A549 treated with RU486 at 1 μM for 4 hours (cell line): Measurements from ENCODE around the gene USP5. TPM values are rescaled to one million over a fixed set of nuclear protein-coding genes. Genes with fewer than 3 reads are reported as not detected.

Source experiments
- total RNA-seq: library from RNA; stranded (reverse); fragments of 200-300 nt; extraction: Qiagen RNA extraction; gene quantifications from 5 replicates; pipeline ENCODE4 v1.2.3, GENCODE V29; 2022; ENCODE audit warnings: low read depth

Gene USP5
- 74.4 to 95.2 TPM (median 79.1 TPM) in 5 replicates for total RNA-seq

GRCh38 chr12:6851921-6852650, at the start of gene USP5:
USP5 (plus strand) TSS chr12:6852150; CDS start chr12:6852180, 30 bp downstream.

GRCh38 chr12:6821591-6822425, 30.1 kb upstream of the USP5 start, which contains the start of gene GPR162:
GPR162 (plus strand) TSS chr12:6821821; CDS start chr12:6823899, 2,078 bp downstream.

GRCh38 chr12:6827982-6828780, 23.8 kb upstream of the USP5 start, which contains the start of gene P3H3:
P3H3 (plus strand) TSS chr12:6828407; CDS start chr12:6828441, 34 bp downstream.

GRCh38 chr12:6840761-6841515, 11.0 kb upstream of the USP5 start, which contains the start of gene GNB3:
GNB3 (plus strand) TSS chr12:6840925; CDS start chr12:6841288, 363 bp downstream.

GRCh38 chr12:6851153-6851920, 613 bp upstream of the USP5 start, which contains the start of gene CDCA3:
CDCA3 (minus strand) TSS chr12:6851286; CDS start chr12:6850952, 334 bp downstream.

GRCh38 chr12:6867413-6868210, 15.7 kb downstream of the USP5 start, which contains the start of gene TPI1:
TPI1 (plus strand) TSS chr12:6867531; CDS start chr12:6867567, 36 bp downstream.

GRCh38 chr12:6873094-6874014, 21.4 kb downstream of the USP5 start, which contains the start of gene SPSB2:
SPSB2 (minus strand) TSS chr12:6873303; CDS start chr12:6872901, 402 bp downstream.

GRCh38 chr12:6904280-6905276, 52.6 kb downstream of the USP5 start, which contains the start of gene LRRC23:
LRRC23 (plus strand) TSS chr12:6904822; CDS start chr12:6905634, 812 bp downstream.

GRCh38 chr12:6914246-6914946, 62.4 kb downstream of the USP5 start, which contains the start of gene ENO2:
ENO2 (plus strand) TSS chr12:6914580; CDS start chr12:6915833, 1,253 bp downstream.

Other genes starting within 250 kb of the USP5 start
- 63.6 to 81.6 TPM (median 70.1 TPM) in 5 replicates for gene CHD4, start 244.8 kb upstream of the USP5 start, total RNA-seq
- 0.30 to 0.91 TPM (median 0.50 TPM) in 5 replicates for gene LPAR5, start 216.2 kb upstream of the USP5 start, total RNA-seq
- gene ACRBP, start 204.7 kb upstream of the USP5 start, total RNA-seq: 0.21 to 0.39 TPM (median 0.30 TPM) in 4 of 5 replicates, not detected in the other
- gene ING4, start 189.0 kb upstream of the USP5 start, total RNA-seq: 13.4 to 17.6 TPM (median 16.0 TPM) in 5 replicates
- gene ZNF384, start 162.8 kb upstream of the USP5 start, total RNA-seq: 52.6 to 62.9 TPM (median 62.6 TPM) in 5 replicates
- 0.51 to 1.1 TPM (median 0.81 TPM) in 5 replicates for gene PIANP, start 151.3 kb upstream of the USP5 start, total RNA-seq
- gene COPS7A, start 128.1 kb upstream of the USP5 start, total RNA-seq: 45.2 to 57.8 TPM (median 55.4 TPM) in 5 replicates
- gene MLF2, start 99.0 kb upstream of the USP5 start, total RNA-seq: 260 to 330 TPM (median 311 TPM) in 5 replicates
- gene PTMS, start 85.8 kb upstream of the USP5 start, total RNA-seq: 655 to 1,143 TPM (median 965 TPM) in 5 replicates
- 0.69 to 1.6 TPM (median 1.3 TPM) in 5 replicates for gene LAG3, start 79.6 kb upstream of the USP5 start, total RNA-seq
- not detected in 5 replicates for gene CD4, start 62.6 kb upstream of the USP5 start, total RNA-seq
- gene GPR162, start 30.3 kb upstream of the USP5 start, total RNA-seq: 0.22 to 1.1 TPM (median 0.49 TPM) in 5 replicates
- 20.6 to 31.4 TPM (median 26.1 TPM) in 5 replicates for gene P3H3, start 23.7 kb upstream of the USP5 start, total RNA-seq
- 1.0 to 3.0 TPM (median 1.9 TPM) in 5 replicates for gene GNB3, start 11.2 kb upstream of the USP5 start, total RNA-seq
- 77.3 to 87.9 TPM (median 81.9 TPM) in 5 replicates for gene CDCA3, start 864 bp upstream of the USP5 start, total RNA-seq
- gene TPI1, start 15.4 kb downstream of the USP5 start, total RNA-seq: 1,427 to 1,634 TPM (median 1,600 TPM) in 5 replicates
- 15.4 to 25.5 TPM (median 22.8 TPM) in 5 replicates for gene SPSB2, start 21.2 kb downstream of the USP5 start, total RNA-seq
- 16.6 to 19.4 TPM (median 18.2 TPM) in 5 replicates for gene LRRC23, start 52.7 kb downstream of the USP5 start, total RNA-seq
- gene ENO2, start 62.4 kb downstream of the USP5 start, total RNA-seq: 36.1 to 43.9 TPM (median 38.6 TPM) in 5 replicates
- 46.3 to 79.4 TPM (median 70.1 TPM) in 5 replicates for gene ATN1, start 75.8 kb downstream of the USP5 start, total RNA-seq
- not detected in 5 replicates for gene RNU7-1, start 91.7 kb downstream of the USP5 start, total RNA-seq
- 259 to 304 TPM (median 287 TPM) in 5 replicates for gene C12orf57, start 91.9 kb downstream of the USP5 start, total RNA-seq
- gene PTPN6, start 99.2 kb downstream of the USP5 start, total RNA-seq: 9.5 to 14.0 TPM (median 11.9 TPM) in 5 replicates
- gene PHB2, start 118.5 kb downstream of the USP5 start, total RNA-seq: 303 to 358 TPM (median 334 TPM) in 5 replicates
- gene EMG1, start 118.8 kb downstream of the USP5 start, total RNA-seq: 61.3 to 85.1 TPM (median 67.4 TPM) in 5 replicates
- 33.9 to 38.3 TPM (median 36.4 TPM) in 5 replicates for gene LPCAT3, start 166.3 kb downstream of the USP5 start, total RNA-seq
- gene C1S, start 208.6 kb downstream of the USP5 start, total RNA-seq: 38.1 to 57.7 TPM (median 45.5 TPM) in 5 replicates
- gene C1R, start 240.3 kb downstream of the USP5 start, total RNA-seq: 25.4 to 46.6 TPM (median 28.4 TPM) in 5 replicates